Neural progenitor cell (in vitro differentiated cells): ENCODE results near the gene REXO5.

Source experiments
- CTCF ChIP-seq: fragments of 200-600 bp; sonication (generic); IDR thresholded peaks from 2 replicates; pipeline ENCODE4 v1.5.1; 2017; ENCODE audit warnings: antibody characterized with exemption, mild to moderate bottlenecking
- EZH2 ChIP-seq: fragments of 200-600 bp; sonication (generic); IDR thresholded peaks from 2 replicates; pipeline ENCODE4 v1.6.1; 2017; ENCODE audit warnings: antibody characterized with exemption, mild to moderate bottlenecking, moderate library complexity
- EZH2phosphoT487 ChIP-seq: fragments of 200-600 bp; sonication (generic); IDR thresholded peaks from 2 replicates; pipeline ENCODE4 v1.6.1; 2017; ENCODE audit warnings: antibody characterized with exemption

GRCh38 chr16:20761175-20761574 lies 45.2 kb upstream of the REXO5 start:
- TF ChIP-seq EZH2phosphoT487 (no peak), CTCF (no peak), EZH2 (no peak)
